D721Med (cell line): ENCODE measurements around the gene CAPN11.

ENCODE experiments used
- DNase-seq: peaks from one replicate; pipeline ENCODE4 v3.0.0; 2011; ENCODE audit warnings: low spot score; ENCODE audit not compliant: insufficient read length
- FAIRE-seq: peaks from 2 replicates; lab custom pipeline; 2011; peaks lifted over from hg19 to GRCh38; lab: Jason Lieb, UNC
- CTCF ChIP-seq: IDR thresholded peaks from 2 replicates; pipeline ENCODE4 v1.5.1; 2012; ENCODE audit warnings: mild to moderate bottlenecking, control low read depth; ENCODE audit not compliant: insufficient read depth; ENCODE audit errors: missing control alignments

The CAPN11 gene

GRCh38 chr6:44156494-44157151 lies 2.0 kb upstream of the CAPN11 start:
- DNase-seq (no peak), FAIRE-seq (no peak)
- TF ChIP-seq CTCF, result no peak

- no peak for TF ChIP-seq CTCF
- no peak for FAIRE-seq
- DNase-seq, result no peak
These were observed 1.5 kb upstream of the CAPN11 start for GRCh38 chr6:44157152-44157521.

- FAIRE-seq (no peak), DNase-seq (no peak)
- TF ChIP-seq CTCF, result no peak
These were observed 3.3 kb downstream of the CAPN11 start for GRCh38 chr6:44161997-44162338.

- no peak for TF ChIP-seq CTCF
- DNase-seq, result no peak
- FAIRE-seq, result no peak
These were observed 4.4 kb downstream of the CAPN11 start for GRCh38 chr6:44162876-44163625.

- no peak for TF ChIP-seq CTCF
- FAIRE-seq, result no peak
- DNase-seq, result no peak
These were observed 7.5 kb downstream of the CAPN11 start for GRCh38 chr6:44166116-44166515.

GRCh38 chr6:44166591-44167184 lies 8.1 kb downstream of the CAPN11 start:
- TF ChIP-seq CTCF, result no peak
- FAIRE-seq (no peak), DNase-seq (no peak)

- DNase-seq (no peak), FAIRE-seq (no peak)
- no peak for TF ChIP-seq CTCF
These were observed 8.9 kb downstream of the CAPN11 start for GRCh38 chr6:44167567-44167966.
